ENCODE results near the gene IFIT3. TPM values are rescaled to one million over a fixed set of nuclear protein-coding genes. Genes with fewer than 3 reads are reported as not detected.
"Not testable (repeated sequence)": the region's sequence is repeated elsewhere in the genome, so short reads cannot be mapped to it uniquely, and the experiment has no call there.

The IFIT3 gene
- total RNA-seq, 2 donors from 2014 or later: 5.0 to 10.3 TPM

- intact Hi-C loops (cut with DNase I, micrococcal nuclease): no loop called here
- peak; percentile 37 to 41 for DNase-seq
These were observed 25.9 kb upstream of the IFIT3 start, which contains the start of gene IFIT2 for GRCh38 chr10:89301721-89302445. Gene IFIT2, plus strand, starts transcription at chr10:89302046. Its CDS starts 78 bp downstream, at chr10:89302124.

GRCh38 chr10:89302625-89303024, 25.2 kb upstream of the IFIT3 start:
- peak; percentile 33 for ATAC-seq
- intact Hi-C loops (cut with DNase I, micrococcal nuclease): no loop called here
- DNase-seq: no peak

More at GRCh38 chr10:89301721-89302445, 25.9 kb upstream of the IFIT3 start, which contains the start of gene IFIT2:
- peak; percentile 86 for ATAC-seq

GRCh38 chr10:89303161-89303560, 24.6 kb upstream of the IFIT3 start:
- intact Hi-C loops (cut with DNase I, micrococcal nuclease): no loop called here

GRCh38 chr10:89304026-89304425, 23.8 kb upstream of the IFIT3 start:
- DNase-seq (no peak), ATAC-seq (no peak)
- intact Hi-C loops (cut with DNase I, micrococcal nuclease): no loop called here

More at GRCh38 chr10:89303161-89303560, 24.6 kb upstream of the IFIT3 start:
- DNase-seq (no peak), ATAC-seq (no peak)

GRCh38 chr10:89304446-89304845, 23.4 kb upstream of the IFIT3 start:
- intact Hi-C loops (cut with DNase I, micrococcal nuclease): no loop called here
- no peak for ATAC-seq

GRCh38 chr10:89304925-89305324, 22.9 kb upstream of the IFIT3 start:
- DNase-seq (no peak), ATAC-seq (no peak)
- intact Hi-C loops (cut with DNase I, micrococcal nuclease): no loop called here

More at GRCh38 chr10:89304446-89304845, 23.4 kb upstream of the IFIT3 start:
- DNase-seq: no peak

- ATAC-seq (peak; percentile 57), DNase-seq (no peak)
- intact Hi-C loops (cut with DNase I, micrococcal nuclease): no loop called here
These were observed 21.9 kb upstream of the IFIT3 start for GRCh38 chr10:89305766-89306433.

GRCh38 chr10:89306434-89307268, 21.1 kb upstream of the IFIT3 start:
- ATAC-seq (no peak), DNase-seq (no peak)
- intact Hi-C loops (cut with DNase I, micrococcal nuclease): no loop called here

- ATAC-seq (no peak), DNase-seq (no peak)
- intact Hi-C loops (cut with DNase I, micrococcal nuclease): no loop called here
These were observed 20.6 kb upstream of the IFIT3 start for GRCh38 chr10:89307269-89307577.

GRCh38 chr10:89308266-89308665, 19.5 kb upstream of the IFIT3 start:
- no peak for ATAC-seq

GRCh38 chr10:89308736-89309135, 19.1 kb upstream of the IFIT3 start:
- no peak for DNase-seq
- no peak for ATAC-seq
- intact Hi-C loops (cut with DNase I, micrococcal nuclease): no loop called here

More at GRCh38 chr10:89308266-89308665, 19.5 kb upstream of the IFIT3 start:
- no peak for DNase-seq
- intact Hi-C loops (cut with DNase I, micrococcal nuclease): no loop called here

- ATAC-seq (no peak), DNase-seq (no peak)
- intact Hi-C loops (cut with DNase I, micrococcal nuclease): no loop called here
These were observed 18.4 kb upstream of the IFIT3 start for GRCh38 chr10:89309156-89310055.

GRCh38 chr10:89310056-89310893, 17.5 kb upstream of the IFIT3 start:
- ATAC-seq (no peak), DNase-seq (no peak)
- intact Hi-C loops (cut with DNase I, micrococcal nuclease): no loop called here

- DNase-seq (no peak), ATAC-seq (no peak)
- intact Hi-C loops (cut with DNase I, micrococcal nuclease): no loop called here
These were observed 14.8 kb upstream of the IFIT3 start for GRCh38 chr10:89312973-89313372.

- intact Hi-C loops (cut with DNase I, micrococcal nuclease): no loop called here
- ATAC-seq (no peak), DNase-seq (no peak)
These were observed 13.1 kb upstream of the IFIT3 start for GRCh38 chr10:89314676-89315075.

- ATAC-seq; intact Hi-C loops (cut with DNase I, micrococcal nuclease); DNase-seq: not testable (repeated sequence)
These were observed 9.8 kb upstream of the IFIT3 start for GRCh38 chr10:89318047-89318446.

GRCh38 chr10:89325081-89325480, 2.7 kb upstream of the IFIT3 start:
- DNase-seq; ATAC-seq; intact Hi-C loops (cut with DNase I, micrococcal nuclease): not testable (repeated sequence)

- DNase-seq; ATAC-seq; intact Hi-C loops (cut with DNase I, micrococcal nuclease): not testable (repeated sequence)
These were observed 1.9 kb upstream of the IFIT3 start for GRCh38 chr10:89325856-89326255.
